Measurements from ENCODE around the gene SRPX2. TPM values are rescaled to one million over a fixed set of nuclear protein-coding genes. Genes with fewer than 3 reads are reported as not detected.

The SRPX2 gene
- polyA plus RNA-seq, 1 donor (not counting 4 experiments of a cell fraction or from before 2014, with no cell fraction given), result 4.0 TPM

DNA sequence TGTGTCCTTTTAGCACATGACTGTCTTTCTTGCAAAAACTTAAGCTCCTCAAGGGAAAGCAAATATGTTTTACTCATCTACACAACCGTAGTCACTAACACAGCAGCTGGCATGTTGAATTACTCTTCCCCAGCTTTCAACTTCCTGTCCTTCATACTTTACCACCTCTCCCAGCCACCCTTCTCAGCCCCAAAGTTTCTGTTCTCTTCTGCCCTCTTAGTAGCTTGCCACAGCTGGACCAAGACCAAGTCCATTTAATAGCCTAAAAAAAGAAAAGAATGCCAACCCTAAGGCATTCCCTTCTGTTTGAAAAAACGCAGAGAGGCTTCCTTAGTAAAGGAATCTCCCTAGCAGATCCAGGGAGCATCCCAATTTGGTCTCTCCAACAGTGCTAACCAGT, 36.8 kb downstream of the SRPX2 start:
- FAIRE-seq (no peak), DNase-seq (ENCODE audit: low read depth, low spot score) (no peak)
- Histone ChIP-seq H4K20me1 (ENCODE audit: control insufficient read depth, extremely low read depth, insufficient read depth, low read length) (no peaks in the 10 kb centered on the region), H3K27me3 (ENCODE audit: control insufficient read depth, extremely low read depth, insufficient read depth, low read length) (no peaks in the 10 kb centered on the region), H3K9ac (ENCODE audit: control insufficient read depth, extremely low read depth, insufficient read depth, low read length) (no peak overlapping the region), H3K9me1 (ENCODE audit: control insufficient read depth, extremely low read depth, insufficient read depth, low read length) (no peaks in the 10 kb centered on the region), H3K4me1 (ENCODE audit: control insufficient read depth, extremely low read depth, insufficient read depth, low read length) (no peaks in the 10 kb centered on the region), H2AFZ (ENCODE audit: control insufficient read depth, low read length) (no peak overlapping the region), H3K4me2 (ENCODE audit: control insufficient read depth, extremely low read depth, insufficient read depth, low read depth, low read length) (no peak overlapping the region), H3K9me3 (ENCODE audit: control insufficient read depth, low read depth, low read length) (no peaks in the 10 kb centered on the region), H3K79me2 (ENCODE audit: control insufficient read depth, insufficient read depth, low read length) (no peaks in the 10 kb centered on the region), H3K4me3 (ENCODE audit: control insufficient read depth in 2 of 3, extremely low read depth in 1 of 3, insufficient read depth in 2 of 3, low read depth in 1 of 3, low read length in 3 of 3) (no peak overlapping the region), H3K27ac (ENCODE audit: control insufficient read depth, insufficient read depth, low read length) (no peak overlapping the region), H3K36me3 (ENCODE audit: control insufficient read depth in 2 of 2, extremely low read depth in 1 of 2, insufficient read depth in 2 of 2, low read length in 2 of 2) (no peaks in the 10 kb centered on the region)
- no peak for TF ChIP-seq EZH2 (IDR thresholded peaks at IDR 0.05; ENCODE audit: low read length)
- TF ChIP-seq, protein P1, sequence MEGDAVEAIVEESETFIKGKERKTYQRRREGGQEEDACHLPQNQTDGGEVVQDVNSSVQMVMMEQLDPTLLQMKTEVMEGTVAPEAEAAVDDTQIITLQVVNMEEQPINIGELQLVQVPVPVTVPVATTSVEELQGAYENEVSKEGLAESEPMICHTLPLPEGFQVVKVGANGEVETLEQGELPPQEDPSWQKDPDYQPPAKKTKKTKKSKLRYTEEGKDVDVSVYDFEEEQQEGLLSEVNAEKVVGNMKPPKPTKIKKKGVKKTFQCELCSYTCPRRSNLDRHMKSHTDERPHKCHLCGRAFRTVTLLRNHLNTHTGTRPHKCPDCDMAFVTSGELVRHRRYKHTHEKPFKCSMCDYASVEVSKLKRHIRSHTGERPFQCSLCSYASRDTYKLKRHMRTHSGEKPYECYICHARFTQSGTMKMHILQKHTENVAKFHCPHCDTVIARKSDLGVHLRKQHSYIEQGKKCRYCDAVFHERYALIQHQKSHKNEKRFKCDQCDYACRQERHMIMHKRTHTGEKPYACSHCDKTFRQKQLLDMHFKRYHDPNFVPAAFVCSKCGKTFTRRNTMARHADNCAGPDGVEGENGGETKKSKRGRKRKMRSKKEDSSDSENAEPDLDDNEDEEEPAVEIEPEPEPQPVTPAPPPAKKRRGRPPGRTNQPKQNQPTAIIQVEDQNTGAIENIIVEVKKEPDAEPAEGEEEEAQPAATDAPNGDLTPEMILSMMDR (optimal IDR thresholded peaks at IDR 0.05 in 1 of 3, IDR thresholded peaks at IDR 0.05 in 1 of 3, conservative IDR thresholded peaks at IDR 0.05 in 1 of 3; ENCODE audit: extremely low read depth in 1 of 3, insufficient read depth in 2 of 3, low read length in 3 of 3), result no peak
- dilution Hi-C loops (cut with MboI; ENCODE audit: extremely low pct_ligation_motif_present, low sequenced_read_pairs), result no loop called here

DNA sequence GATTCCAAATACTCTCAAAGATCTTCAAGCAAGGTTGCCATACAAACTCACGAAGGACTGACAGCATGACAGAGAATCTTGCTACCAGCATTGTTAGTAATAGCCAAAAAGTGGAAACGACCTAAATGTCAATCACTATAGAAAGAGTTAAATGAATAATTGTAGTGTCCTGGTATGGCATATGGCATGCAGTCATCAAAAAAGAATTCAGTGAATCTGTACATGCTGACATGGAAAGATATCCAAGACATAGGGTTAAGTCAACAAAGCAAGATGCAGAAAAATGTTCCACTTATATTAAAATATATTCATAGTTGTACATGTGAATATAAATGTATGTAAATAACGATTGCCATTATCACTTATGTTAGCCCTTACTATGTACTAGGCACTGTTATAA, 37.6 kb downstream of the SRPX2 start:
- no peak overlapping the region for H3K9ac ChIP-seq (ENCODE audit: control insufficient read depth, extremely low read depth, insufficient read depth, low read length)
- dilution Hi-C loops (cut with MboI; ENCODE audit: extremely low pct_ligation_motif_present, low sequenced_read_pairs), result no loop called here
- no peak overlapping the region for H3K4me3 ChIP-seq (ENCODE audit: control insufficient read depth in 2 of 3, extremely low read depth in 1 of 3, insufficient read depth in 2 of 3, low read depth in 1 of 3, low read length in 3 of 3)
- no peaks in the 10 kb centered on the region for H4K20me1 ChIP-seq (ENCODE audit: control insufficient read depth, extremely low read depth, insufficient read depth, low read length)
- H3K27ac ChIP-seq (ENCODE audit: control insufficient read depth, insufficient read depth, low read length), result no peak overlapping the region
- H3K9me1 ChIP-seq (ENCODE audit: control insufficient read depth, extremely low read depth, insufficient read depth, low read length), result no peaks in the 10 kb centered on the region
- FAIRE-seq, result no peak
- no peak overlapping the region for H2AFZ ChIP-seq (ENCODE audit: control insufficient read depth, low read length)
- H3K27me3 ChIP-seq (ENCODE audit: control insufficient read depth, extremely low read depth, insufficient read depth, low read length), result no peaks in the 10 kb centered on the region
- TF ChIP-seq, protein P1 (optimal IDR thresholded peaks at IDR 0.05 in 1 of 3, IDR thresholded peaks at IDR 0.05 in 1 of 3, conservative IDR thresholded peaks at IDR 0.05 in 1 of 3; ENCODE audit: extremely low read depth in 1 of 3, insufficient read depth in 2 of 3, low read length in 3 of 3), result no peak
- no peak for TF ChIP-seq EZH2 (IDR thresholded peaks at IDR 0.05; ENCODE audit: low read length)
- no peak for DNase-seq (ENCODE audit: low read depth, low spot score)
- H3K9me3 ChIP-seq (ENCODE audit: control insufficient read depth, low read depth, low read length), result no peaks in the 10 kb centered on the region
- H3K4me2 ChIP-seq (ENCODE audit: control insufficient read depth, extremely low read depth, insufficient read depth, low read depth, low read length), result no peak overlapping the region
- no peaks in the 10 kb centered on the region for H3K4me1 ChIP-seq (ENCODE audit: control insufficient read depth, extremely low read depth, insufficient read depth, low read length)
- no peaks in the 10 kb centered on the region for H3K79me2 ChIP-seq (ENCODE audit: control insufficient read depth, insufficient read depth, low read length)
- H3K36me3 ChIP-seq (ENCODE audit: control insufficient read depth in 2 of 2, extremely low read depth in 1 of 2, insufficient read depth in 2 of 2, low read length in 2 of 2), result no peaks in the 10 kb centered on the region
